Measurements from ENCODE around the gene AKT1.

AKT1 gene

GRCh38 chr14:104739026-104739425, 56.5 kb downstream of the AKT1 start:
- in situ Hi-C loops (cut with HindIII; ENCODE audit: low pct_ligation_motif_present, low sequenced_read_pairs), result no loop called here
- no peak overlapping the region for H3K4me3 ChIP-seq (ENCODE audit: low read depth, low read length)
- TF ChIP-seq CTCF (IDR thresholded peaks at IDR 0.05; ENCODE audit: low read depth, low read length, missing control alignments), result no peak
- no peaks in the 10 kb centered on the region for H3K36me3 ChIP-seq (replicated peaks)
- no peaks in the 10 kb centered on the region for H3K27me3 ChIP-seq (replicated peaks)
- DNase-seq, result no peak
- H3K27ac ChIP-seq, result no peak overlapping the region

- in situ Hi-C loops (cut with HindIII; ENCODE audit: low pct_ligation_motif_present, low sequenced_read_pairs), result no loop called here
- H3K27ac ChIP-seq, result no peak overlapping the region
These were observed 57.1 kb downstream of the AKT1 start for GRCh38 chr14:104738375-104739019.

GRCh38 chr14:104735830-104736642, 59.5 kb downstream of the AKT1 start:
- no peaks in the 10 kb centered on the region for H3K36me3 ChIP-seq (replicated peaks)
- no peak overlapping the region for H3K27ac ChIP-seq
- in situ Hi-C loops (cut with HindIII; ENCODE audit: low pct_ligation_motif_present, low sequenced_read_pairs), result no loop called here
- H3K27me3 ChIP-seq (replicated peaks), result no peaks in the 10 kb centered on the region
- no peak overlapping the region for H3K4me3 ChIP-seq (ENCODE audit: low read depth, low read length)
- TF ChIP-seq CTCF (IDR thresholded peaks at IDR 0.05; ENCODE audit: low read depth, low read length, missing control alignments), result no peak
- DNase-seq, result peak; percentile 36

More at GRCh38 chr14:104738375-104739019, 57.1 kb downstream of the AKT1 start:
- Histone ChIP-seq H3K4me3 (ENCODE audit: low read depth, low read length) (no peak overlapping the region), H3K36me3 (replicated peaks) (no peaks in the 10 kb centered on the region), H3K27me3 (replicated peaks) (no peaks in the 10 kb centered on the region)
- no peak for TF ChIP-seq CTCF (IDR thresholded peaks at IDR 0.05; ENCODE audit: low read depth, low read length, missing control alignments)
- DNase-seq, result no peak

- TF ChIP-seq CTCF (IDR thresholded peaks at IDR 0.05; ENCODE audit: low read depth, low read length, missing control alignments), result no peak
- Histone ChIP-seq H3K27me3 (replicated peaks) (no peaks in the 10 kb centered on the region), H3K4me3 (ENCODE audit: low read depth, low read length) (no peak overlapping the region), H3K36me3 (replicated peaks) (no peaks in the 10 kb centered on the region), H3K27ac (no peak overlapping the region)
- in situ Hi-C loops (cut with HindIII; ENCODE audit: low pct_ligation_motif_present, low sequenced_read_pairs), result no loop called here
- no peak for DNase-seq
These were observed 60.4 kb downstream of the AKT1 start for GRCh38 chr14:104734991-104735779.

- no peak overlapping the region for H3K27ac ChIP-seq
- no peak for TF ChIP-seq CTCF (IDR thresholded peaks at IDR 0.05; ENCODE audit: low read depth, low read length, missing control alignments)
- H3K4me3 ChIP-seq (ENCODE audit: low read depth, low read length), result no peak overlapping the region
- no peaks in the 10 kb centered on the region for H3K27me3 ChIP-seq (replicated peaks)
- no peaks in the 10 kb centered on the region for H3K36me3 ChIP-seq (replicated peaks)
- in situ Hi-C loops (cut with HindIII; ENCODE audit: low pct_ligation_motif_present, low sequenced_read_pairs), result no loop called here
- DNase-seq, result no peak
These were observed 61.0 kb downstream of the AKT1 start for GRCh38 chr14:104734601-104734990.

All from brain microvascular endothelial cell (primary cell).